Astrocyte (in vitro differentiated cells and primary cell): Measurements from ENCODE around the gene RSPH10B. TPM values are rescaled to one million over a fixed set of nuclear protein-coding genes. Genes with fewer than 3 reads are reported as not detected.
"Not testable (repeated sequence)": the region's sequence is repeated elsewhere in the genome, so short reads cannot be mapped to it uniquely, and the experiment has no call there.

Source experiments
- DNase-seq: peaks from one replicate; pipeline ENCODE4 v3.0.0-alpha.2; 2010; ENCODE audit warnings: low read depth
- FAIRE-seq: peaks from 2 replicates; lab custom pipeline; 2011; peaks lifted over from hg19 to GRCh38; lab: Jason Lieb, UNC
- H2AFZ ChIP-seq: 2 replicates; pipeline ENCODE4 v1.6.0; 2012; ENCODE audit warnings: low read depth, low read length, inconsistent platforms
- H3K27ac ChIP-seq: 2 replicates; pipeline ENCODE4 v1.5.1; 2011; ENCODE audit warnings: low read depth, low read length, inconsistent platforms
- H3K27me3 ChIP-seq: 2 replicates; pipeline ENCODE4 v1.6.0; 2011; ENCODE audit warnings: low read length, inconsistent platforms; ENCODE audit not compliant: insufficient read depth
- H3K36me3 ChIP-seq: 2 replicates; pipeline ENCODE4 v1.5.1; 2011; ENCODE audit warnings: low read length, inconsistent platforms; ENCODE audit not compliant: insufficient read depth
- H3K4me1 ChIP-seq: 2 replicates; pipeline ENCODE4 v1.5.1; 2011; ENCODE audit warnings: low read length, inconsistent platforms; ENCODE audit not compliant: insufficient read depth
- H3K4me2 ChIP-seq: 2 replicates; pipeline ENCODE4 v1.6.0; 2012; ENCODE audit warnings: low read length, inconsistent platforms
- H3K4me3 ChIP-seq: 2 replicates; pipeline ENCODE4 v1.5.1; 2011; ENCODE audit warnings: low read depth, mild to moderate bottlenecking, low read length, inconsistent platforms; ENCODE audit not compliant: insufficient read depth
- H3K79me2 ChIP-seq: 2 replicates; pipeline ENCODE4 v1.6.0; 2012; ENCODE audit warnings: mild to moderate bottlenecking, low read length, inconsistent platforms; ENCODE audit not compliant: insufficient read depth
- H3K9ac ChIP-seq: 2 replicates; pipeline ENCODE4 v1.6.0; 2012; ENCODE audit warnings: mild to moderate bottlenecking, low read length, inconsistent platforms
- H3K9me3 ChIP-seq: 2 replicates; pipeline ENCODE4 v1.5.1; 2012; ENCODE audit warnings: low read depth, mild to moderate bottlenecking, low read length, inconsistent platforms; ENCODE audit not compliant: insufficient read depth
- H4K20me1 ChIP-seq: 2 replicates; pipeline ENCODE4 v1.6.0; 2012; ENCODE audit warnings: low read length, inconsistent platforms; ENCODE audit not compliant: insufficient read depth
- H3K27ac Mint-ChIP-seq: one replicate; pipeline ENCODE4 v1.8.0; 2021; ENCODE audit warnings: mild to moderate bottlenecking, mixed read lengths; ENCODE audit not compliant: unreplicated experiment
- H3K27me3 Mint-ChIP-seq: one replicate; pipeline ENCODE4 v1.8.0; 2021; ENCODE audit warnings: low read depth, mixed read lengths; ENCODE audit not compliant: unreplicated experiment
- H3K36me3 Mint-ChIP-seq: one replicate; pipeline ENCODE4 v1.8.0; 2021; ENCODE audit warnings: low read depth, mixed read lengths; ENCODE audit not compliant: unreplicated experiment
- H3K4me1 Mint-ChIP-seq: one replicate; pipeline ENCODE4 v1.8.0; 2021; ENCODE audit warnings: low read depth, mixed read lengths; ENCODE audit not compliant: unreplicated experiment
- H3K4me3 Mint-ChIP-seq: one replicate; pipeline ENCODE4 v1.8.0; 2021; ENCODE audit warnings: mild to moderate bottlenecking, moderate library complexity, mixed read lengths; ENCODE audit not compliant: unreplicated experiment
- H3K9me3 Mint-ChIP-seq: one replicate; pipeline ENCODE4 v1.8.0; 2021; ENCODE audit warnings: mild to moderate bottlenecking, mixed read lengths; ENCODE audit not compliant: unreplicated experiment
- total RNA-seq: library from RNA; stranded (reverse); gene quantifications from 2 replicates; pipeline ENCODE4 v1.2.1, GENCODE V29; 2021

The RSPH10B gene
- total RNA-seq, 1 donor from 2014 or later, result not detected

DNA sequence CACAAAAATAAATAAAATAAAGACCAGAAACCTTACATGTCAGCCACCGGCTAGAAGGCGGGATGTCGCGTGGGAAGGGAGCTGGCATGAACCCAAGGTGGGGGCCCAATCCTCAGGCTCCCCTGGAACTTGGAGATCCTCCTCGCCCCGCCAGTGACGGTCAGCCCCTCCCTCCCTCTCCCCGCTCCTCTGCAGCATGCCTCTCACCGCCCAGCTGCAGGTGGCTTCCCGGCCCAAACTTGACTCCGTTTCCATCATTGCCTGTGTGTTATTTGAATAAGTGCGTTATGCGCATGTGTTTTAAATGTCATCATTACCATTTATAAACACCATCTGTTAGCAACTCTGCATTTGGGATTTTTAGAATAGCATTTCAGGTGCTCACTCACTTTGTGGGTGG, 7.3 kb downstream of the RSPH10B start:
- not testable (repeated sequence) for H3K4me1 ChIP-seq, H3K27me3 Mint-ChIP-seq, H3K27ac Mint-ChIP-seq, H3K9me3 ChIP-seq, H4K20me1 ChIP-seq, H3K27me3 ChIP-seq, H3K4me3 Mint-ChIP-seq, H3K36me3 ChIP-seq, H3K36me3 Mint-ChIP-seq, DNase-seq, FAIRE-seq, H3K27ac ChIP-seq, H3K9ac ChIP-seq, H3K79me2 ChIP-seq, H3K4me2 ChIP-seq, H3K9me3 Mint-ChIP-seq, H2AFZ ChIP-seq, H3K4me3 ChIP-seq, H3K4me1 Mint-ChIP-seq

DNA sequence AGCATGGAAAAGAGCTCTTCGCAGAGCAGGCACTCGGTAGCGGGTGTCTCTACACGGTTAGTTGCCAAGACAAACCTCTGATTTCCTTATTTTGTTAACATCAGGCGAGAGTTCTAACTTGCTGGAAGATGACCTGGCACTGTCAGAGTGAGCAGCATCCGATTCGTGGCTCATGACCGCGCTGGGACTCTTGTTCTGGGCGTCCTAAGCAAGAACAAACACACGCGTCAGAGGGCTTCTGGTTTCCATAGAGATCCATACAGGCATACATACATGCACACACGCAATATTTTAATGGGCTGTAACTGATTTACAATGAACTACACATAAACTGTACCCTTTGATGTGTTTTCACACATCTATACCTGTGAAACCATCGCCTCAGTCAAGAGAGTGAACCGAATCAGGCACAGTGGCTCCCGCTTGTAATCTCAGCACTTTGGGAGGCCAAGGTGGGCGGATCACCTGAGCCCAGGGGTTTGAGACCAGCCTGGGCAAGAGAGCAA, 35.5 kb downstream of the RSPH10B start:
- H3K9ac ChIP-seq, result not testable (repeated sequence)

DNA sequence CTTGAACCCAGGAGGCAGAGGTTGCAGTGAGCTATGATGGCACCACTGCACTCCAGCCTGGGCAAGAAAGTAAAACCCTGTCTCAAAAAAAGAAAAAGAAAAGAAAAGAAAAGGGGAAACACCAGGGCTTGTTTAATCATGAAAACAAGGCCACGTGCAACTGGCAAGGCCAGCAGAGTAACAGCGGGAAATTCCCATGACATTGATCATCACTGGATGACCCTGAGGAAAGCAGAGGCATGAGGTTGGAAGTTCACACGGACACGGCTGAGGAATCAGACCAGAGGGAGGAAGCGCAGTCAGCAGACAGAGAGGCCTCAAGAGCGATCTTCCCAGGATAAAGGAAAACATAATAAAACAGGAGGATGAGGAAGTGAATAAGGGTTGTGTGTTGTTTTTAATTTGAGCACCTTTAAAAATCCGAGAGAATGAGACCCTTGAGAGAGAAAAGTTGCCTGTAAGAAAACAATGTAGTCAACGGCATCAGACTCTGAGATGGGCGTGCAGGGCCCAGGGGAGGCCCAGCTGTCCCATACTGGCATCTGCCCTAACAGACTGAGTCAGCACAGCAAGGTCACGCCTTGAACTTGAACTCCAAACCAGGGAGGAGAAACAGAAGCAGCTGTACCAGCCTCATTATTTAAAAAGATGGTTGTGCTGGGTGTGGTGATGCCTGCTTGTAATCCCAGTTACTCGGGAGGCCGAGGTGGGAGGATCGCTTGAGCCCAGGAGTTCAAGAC, 38.4 kb downstream of the RSPH10B start:
- not testable (repeated sequence) for FAIRE-seq, H3K4me1 Mint-ChIP-seq, H3K27me3 Mint-ChIP-seq, H3K9me3 ChIP-seq, H3K79me2 ChIP-seq, H3K4me1 ChIP-seq, H3K9me3 Mint-ChIP-seq, H3K4me2 ChIP-seq, H3K27ac ChIP-seq, H3K4me3 Mint-ChIP-seq, H3K27ac Mint-ChIP-seq, H3K27me3 ChIP-seq, H2AFZ ChIP-seq, H3K9ac ChIP-seq, H3K36me3 ChIP-seq, H4K20me1 ChIP-seq, H3K4me3 ChIP-seq, H3K36me3 Mint-ChIP-seq
- peak; percentile 25 for DNase-seq

More for the DNA sequence above, 35.5 kb downstream of the RSPH10B start:
- H3K36me3 Mint-ChIP-seq, H3K4me1 ChIP-seq, H3K4me1 Mint-ChIP-seq, H3K9me3 ChIP-seq, H3K27me3 Mint-ChIP-seq, H2AFZ ChIP-seq, H3K4me2 ChIP-seq, H3K27me3 ChIP-seq, H3K36me3 ChIP-seq, H4K20me1 ChIP-seq, H3K4me3 Mint-ChIP-seq, H3K79me2 ChIP-seq, DNase-seq, FAIRE-seq, H3K9me3 Mint-ChIP-seq, H3K27ac Mint-ChIP-seq, H3K4me3 ChIP-seq, H3K27ac ChIP-seq: not testable (repeated sequence)

GRCh38 chr7:5931250-5931649, 39.2 kb downstream of the RSPH10B start:
- H3K4me3 Mint-ChIP-seq, H3K27me3 Mint-ChIP-seq, DNase-seq, H3K36me3 ChIP-seq, H3K27ac Mint-ChIP-seq, H2AFZ ChIP-seq, H4K20me1 ChIP-seq, H3K27ac ChIP-seq, H3K4me2 ChIP-seq, H3K4me1 Mint-ChIP-seq, H3K36me3 Mint-ChIP-seq, FAIRE-seq, H3K4me3 ChIP-seq, H3K27me3 ChIP-seq, H3K9me3 ChIP-seq, H3K79me2 ChIP-seq, H3K9me3 Mint-ChIP-seq, H3K9ac ChIP-seq, H3K4me1 ChIP-seq: not testable (repeated sequence)

DNA sequence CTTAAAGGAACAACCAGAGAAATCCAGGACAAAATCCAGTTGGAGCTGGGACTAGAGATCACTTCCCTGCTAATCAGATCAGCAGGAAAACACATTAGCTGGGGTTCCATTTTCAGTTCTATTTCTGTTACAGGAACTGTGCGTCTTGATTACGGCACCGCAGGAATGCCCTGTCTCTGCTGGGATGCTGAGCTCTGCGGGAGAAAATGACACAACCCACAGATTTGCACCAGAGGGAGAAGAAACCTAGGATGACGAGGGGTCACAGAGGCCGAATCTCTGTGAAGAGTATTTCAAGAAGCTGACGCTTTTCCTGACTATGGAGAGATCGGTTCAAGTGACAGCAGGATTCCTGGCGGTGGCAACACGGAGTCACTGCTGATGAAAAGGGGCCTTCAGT, 40.2 kb downstream of the RSPH10B start:
- H3K27me3 ChIP-seq, DNase-seq, H3K4me3 ChIP-seq, H4K20me1 ChIP-seq, H3K9me3 ChIP-seq, H3K27ac ChIP-seq, H3K4me3 Mint-ChIP-seq, H3K9ac ChIP-seq, H3K27me3 Mint-ChIP-seq, H3K4me1 ChIP-seq, H3K27ac Mint-ChIP-seq, H3K36me3 ChIP-seq, H3K36me3 Mint-ChIP-seq, H2AFZ ChIP-seq, H3K79me2 ChIP-seq, FAIRE-seq, H3K4me2 ChIP-seq, H3K4me1 Mint-ChIP-seq, H3K9me3 Mint-ChIP-seq: not testable (repeated sequence)

DNA sequence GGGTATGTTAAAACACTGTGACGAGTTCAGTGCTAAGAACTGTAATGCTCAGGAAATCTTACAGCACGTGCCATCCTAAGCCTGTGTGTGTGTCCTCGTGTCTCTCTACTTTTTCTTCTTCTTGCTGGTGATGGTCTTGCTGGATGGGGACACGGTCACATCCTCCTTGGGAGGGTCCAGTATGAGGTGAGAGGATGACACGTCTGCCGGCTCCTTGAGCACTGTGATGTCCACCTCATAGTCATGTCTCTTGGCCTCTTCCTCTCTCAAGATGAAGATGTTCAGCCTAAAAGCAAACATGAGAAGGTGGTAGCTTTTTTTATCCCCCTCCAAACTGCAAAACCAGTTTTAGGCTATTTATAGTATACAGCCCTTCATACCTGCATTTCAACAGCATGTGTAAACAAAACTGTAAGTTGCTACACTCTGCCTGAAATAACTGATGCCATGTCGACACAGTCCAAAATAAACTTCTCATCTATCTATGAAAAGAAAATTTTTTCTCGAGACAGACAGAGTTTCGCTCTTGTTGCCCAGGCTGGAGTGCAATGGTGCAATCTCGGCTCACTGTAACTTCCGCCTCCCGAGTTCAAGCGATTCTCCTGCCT, 44.1 kb downstream of the RSPH10B start:
- H4K20me1 ChIP-seq, H3K36me3 Mint-ChIP-seq, H3K9ac ChIP-seq, DNase-seq, H3K27ac Mint-ChIP-seq, H3K4me3 Mint-ChIP-seq, H3K27me3 ChIP-seq, H3K9me3 Mint-ChIP-seq, H2AFZ ChIP-seq, H3K79me2 ChIP-seq, H3K4me3 ChIP-seq, FAIRE-seq, H3K4me1 ChIP-seq, H3K4me2 ChIP-seq, H3K27me3 Mint-ChIP-seq, H3K4me1 Mint-ChIP-seq, H3K9me3 ChIP-seq, H3K27ac ChIP-seq, H3K36me3 ChIP-seq: not testable (repeated sequence)
